GM18520 (cell line): ENCODE data around the gene NR4A3.

Source experiments
- ATAC-seq: cut with Tn5 transposase; IDR thresholded peaks from one replicate; pipeline ENCODE4 v1.9.1; 2021; ENCODE audit not compliant: unreplicated experiment

NR4A3 gene

GRCh38 chr9:99873943-99874584, 52.4 kb downstream of the NR4A3 start:
- ATAC-seq: no peak

GRCh38 chr9:99876190-99876589, 54.5 kb downstream of the NR4A3 start:
- no peak for ATAC-seq

GRCh38 chr9:99878651-99879050, 57.0 kb downstream of the NR4A3 start:
- no peak for ATAC-seq

- ATAC-seq: no peak
Observed at GRCh38 chr9:99881769-99882168, 60.1 kb downstream of the NR4A3 start.

- no peak for ATAC-seq
Observed at GRCh38 chr9:99885747-99886146, 64.1 kb downstream of the NR4A3 start.

- no peak for ATAC-seq
Observed at GRCh38 chr9:99889120-99889519, 67.4 kb downstream of the NR4A3 start.

GRCh38 chr9:99894826-99895225, 73.1 kb downstream of the NR4A3 start:
- ATAC-seq: no peak

- ATAC-seq: no peak
Observed at GRCh38 chr9:99895510-99895909, 73.8 kb downstream of the NR4A3 start.

GRCh38 chr9:99896119-99896518, 74.4 kb downstream of the NR4A3 start:
- ATAC-seq: no peak

GRCh38 chr9:99903393-99903792, 81.7 kb downstream of the NR4A3 start:
- no peak for ATAC-seq

- no peak for ATAC-seq
Observed at GRCh38 chr9:99905833-99906402, 84.2 kb downstream of the NR4A3 start.

GRCh38 chr9:99906403-99907207, 84.9 kb downstream of the NR4A3 start, which contains the start of gene STX17:
STX17 (plus strand) TSS chr9:99906654; CDS start chr9:99915240, 8,586 bp downstream.
- peak; percentile 62 for ATAC-seq

- ATAC-seq: no peak
Observed at GRCh38 chr9:99907208-99907532, 85.5 kb downstream of the NR4A3 start.

GRCh38 chr9:99911600-99911999, 89.9 kb downstream of the NR4A3 start:
- ATAC-seq: no peak
